CD8-positive, alpha-beta memory T cell (primary cell): ENCODE results near the gene IL21R. TPM values are rescaled to one million over a fixed set of nuclear protein-coding genes. Genes with fewer than 3 reads are reported as not detected.

Experiments used
- CTCF ChIA-PET: fragments of 350-600 bp; sonication (Branson Sonifier 250); formaldehyde crosslinking; loops from one replicate; lab custom pipeline; 2021; ENCODE audit warnings: antibody characterized with exemption; lab: Charles Lee
- POLR2A ChIA-PET: fragments of 350-600 bp; sonication (Branson Sonifier 250); formaldehyde crosslinking; loops from one replicate; lab custom pipeline; 2021; ENCODE audit warnings: antibody characterized with exemption; lab: Charles Lee
- DNase-seq, 5 donors: peaks; one replicate each; pipeline versions ENCODE4 v3.0.0 to v3.0.0-alpha.2; 2020 to 2022; ENCODE audit warnings: mixed read lengths in 1 of 5
- H3K27ac ChIP-seq: one replicate; pipeline ENCODE4 v1.7.0; 2013; ENCODE audit warnings: low read depth, mild to moderate bottlenecking, low read length, moderate library complexity
- H3K27me3 ChIP-seq: 2 replicates; pipeline ENCODE4 v1.7.0; 2013; ENCODE audit warnings: low read length, mild to moderate bottlenecking; ENCODE audit not compliant: insufficient read depth, poor library complexity, severe bottlenecking
- H3K36me3 ChIP-seq: 2 replicates; pipeline ENCODE4 v1.7.0; 2013; ENCODE audit warnings: mild to moderate bottlenecking, low read length, moderate library complexity; ENCODE audit not compliant: insufficient read depth
- H3K4me1 ChIP-seq: 2 replicates; pipeline ENCODE4 v1.7.0; 2013; ENCODE audit warnings: mild to moderate bottlenecking, low read length, moderate library complexity; ENCODE audit not compliant: insufficient read depth
- H3K4me3 ChIP-seq: 2 replicates; pipeline ENCODE4 v1.7.0; 2013; ENCODE audit warnings: mild to moderate bottlenecking, low read length
- H3K9me3 ChIP-seq: 2 replicates; pipeline ENCODE4 v1.7.0; 2013; ENCODE audit warnings: mild to moderate bottlenecking, low read length
- H3K27ac Mint-ChIP-seq, 8 donors: one replicate each; pipeline ENCODE4 v1.8.0; 2020 to 2021; ENCODE audit warnings: mixed read lengths in 8 of 8, mild to moderate bottlenecking in 6 of 8, inconsistent platforms in 3 of 8, moderate library complexity in 3 of 8
- H3K27me3 Mint-ChIP-seq, 2 donors: one replicate each; pipeline ENCODE4 v1.8.0; 2020 to 2021; ENCODE audit warnings: mixed read lengths in 2 of 2, mild to moderate bottlenecking in 1 of 2, moderate library complexity in 1 of 2
- H3K36me3 Mint-ChIP-seq, 3 donors: one replicate each; pipeline ENCODE4 v1.8.0; 2020 to 2021; ENCODE audit warnings: mixed read lengths in 3 of 3, inconsistent platforms in 1 of 3, mild to moderate bottlenecking in 1 of 3
- H3K4me1 Mint-ChIP-seq, 3 donors: one replicate each; pipeline ENCODE4 v1.8.0; 2020 to 2021; ENCODE audit warnings: mixed read lengths in 3 of 3, inconsistent platforms in 1 of 3, mild to moderate bottlenecking in 1 of 3
- H3K4me3 Mint-ChIP-seq, 7 donors: one replicate each; pipeline ENCODE4 v1.8.0; 2020 to 2021; ENCODE audit warnings: mixed read lengths in 7 of 7, mild to moderate bottlenecking in 6 of 7, moderate library complexity in 4 of 7, inconsistent platforms in 2 of 7
- H3K9me3 Mint-ChIP-seq, 5 donors: one replicate each; pipeline ENCODE4 v1.8.0; 2020 to 2022; ENCODE audit warnings: mixed read lengths in 5 of 5, mild to moderate bottlenecking in 3 of 5, moderate library complexity in 2 of 5, inconsistent platforms in 1 of 5
- polyA plus RNA-seq: library from polyadenylated mRNA; unstranded; fragments of 300-500 nt; fragmentation: Illumina TruSeq; gene quantifications from one replicate; pipeline ENCODE4 v1.2.3, GENCODE V29; 2021
- total RNA-seq, 2 experiments: library from RNA; stranded (reverse); gene quantifications; one replicate each; pipeline ENCODE4 v1.2.3, GENCODE V29; 2021

The IL21R gene
- total and polyA plus RNA-seq, 3 experiments from 2014 or later: 53.7 to 84.5 (median 80.5) TPM

DNA sequence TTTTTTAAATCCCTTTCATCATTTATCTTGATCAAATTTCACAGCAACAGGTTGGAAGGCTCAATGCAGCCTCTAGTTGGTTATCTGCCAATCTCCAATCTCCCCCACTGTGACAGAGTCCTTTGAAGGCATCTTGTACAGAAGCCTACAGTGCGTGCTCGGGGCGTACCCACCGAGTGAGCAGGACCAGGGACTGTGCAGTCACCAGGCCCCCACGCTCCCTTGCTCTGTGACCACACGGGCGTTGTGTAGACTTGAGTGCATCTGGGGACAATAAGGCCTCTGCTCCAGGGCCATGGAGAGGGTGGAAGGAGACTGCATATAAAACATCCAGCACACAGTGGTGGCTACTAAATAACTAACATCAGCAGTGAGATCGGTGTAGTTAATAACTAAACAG, 84.4 kb downstream of the IL21R start:
- H3K4me3 ChIP-seq: no peak overlapping the region
- no peak for DNase-seq
- peak overlapping the region in 1 of 8 donors; percentile 85 for H3K27ac Mint-ChIP-seq
- no peaks in the 10 kb centered on the region for H3K27me3 Mint-ChIP-seq
- H3K4me1 ChIP-seq: no peaks in the 10 kb centered on the region
- no peaks in the 10 kb centered on the region for H3K9me3 ChIP-seq
- H3K9me3 Mint-ChIP-seq: no peaks in the 10 kb centered on the region
- H3K27me3 ChIP-seq: no peaks in the 10 kb centered on the region
- H3K36me3 Mint-ChIP-seq: peaks cover 26 to 97% (median 44%) of the 10 kb centered on the region in 3 donors
- H3K4me1 Mint-ChIP-seq: no peaks in the 10 kb centered on the region
- H3K27ac ChIP-seq: no peak overlapping the region
- POLR2A ChIA-PET: no interaction called here
- peaks cover 65% of the 10 kb centered on the region for H3K36me3 ChIP-seq
- CTCF ChIA-PET: no interaction called here
- H3K4me3 Mint-ChIP-seq: no peak overlapping the region

- H3K27me3 ChIP-seq: no peaks in the 10 kb centered on the region
- peaks cover 2 to 3% (median 2%) of the 10 kb centered on the region in 3 donors for H3K4me1 Mint-ChIP-seq
- H3K4me3 Mint-ChIP-seq: no peak overlapping the region
- H3K9me3 ChIP-seq: no peaks in the 10 kb centered on the region
- CTCF ChIA-PET: no interaction called here
- H3K36me3 Mint-ChIP-seq: peaks cover 24 to 97% (median 46%) of the 10 kb centered on the region in 3 donors
- no peaks in the 10 kb centered on the region for H3K27me3 Mint-ChIP-seq
- no peak overlapping the region for H3K4me3 ChIP-seq
- peaks cover 65% of the 10 kb centered on the region for H3K36me3 ChIP-seq
- no peaks in the 10 kb centered on the region for H3K9me3 Mint-ChIP-seq
- H3K27ac Mint-ChIP-seq: peak overlapping the region in 1 of 8 donors; percentile 85
- no peak overlapping the region for H3K27ac ChIP-seq
- DNase-seq: no peak
- no peaks in the 10 kb centered on the region for H3K4me1 ChIP-seq
- POLR2A ChIA-PET: no interaction called here
Measured at GRCh38 chr16:27486760-27487159, 84.8 kb downstream of the IL21R start.

DNA sequence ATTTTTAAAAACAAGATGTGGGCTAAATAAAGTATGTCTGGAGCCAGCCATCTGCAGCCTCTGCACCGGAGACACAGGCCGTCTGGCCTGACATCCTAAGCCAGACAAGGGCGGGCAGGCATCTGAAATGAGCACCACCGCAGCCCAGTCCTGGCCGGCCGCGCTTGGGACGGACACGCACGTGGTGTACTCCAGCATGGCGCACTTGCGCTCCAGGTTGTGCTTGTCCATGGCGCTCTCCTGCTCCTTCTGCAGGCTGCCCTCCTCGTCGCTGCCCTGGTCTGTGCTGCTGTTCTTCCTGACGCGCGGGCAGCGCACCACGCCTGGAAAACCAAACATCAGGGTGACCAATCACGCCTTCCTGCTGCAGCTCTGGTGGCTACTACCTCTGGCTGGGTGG, 87.4 kb downstream of the IL21R start:
- H3K36me3 ChIP-seq: peaks cover 44% of the 10 kb centered on the region
- H3K27me3 ChIP-seq: no peaks in the 10 kb centered on the region
- H3K27ac ChIP-seq: no peak overlapping the region
- Mint-ChIP-seq H3K27me3 (no peaks in the 10 kb centered on the region), H3K4me3 (no peak overlapping the region), H3K9me3 (no peaks in the 10 kb centered on the region), H3K4me1 (peaks cover 4 to 6% (median 5%) of the 10 kb centered on the region in 3 donors), H3K36me3 (peaks cover 19 to 95% (median 41%) of the 10 kb centered on the region in 3 donors), H3K27ac (peak overlapping the region in 2 of 8 donors; percentile 17 to 71)
- H3K9me3 ChIP-seq: no peaks in the 10 kb centered on the region
- no peak overlapping the region for H3K4me3 ChIP-seq
- no peaks in the 10 kb centered on the region for H3K4me1 ChIP-seq
- CTCF ChIA-PET: no interaction called here
- POLR2A ChIA-PET: no interaction called here
- DNase-seq: no peak

- POLR2A ChIA-PET: no interaction called here
Measured at GRCh38 chr16:27489906-27490305, 87.9 kb downstream of the IL21R start.

DNA sequence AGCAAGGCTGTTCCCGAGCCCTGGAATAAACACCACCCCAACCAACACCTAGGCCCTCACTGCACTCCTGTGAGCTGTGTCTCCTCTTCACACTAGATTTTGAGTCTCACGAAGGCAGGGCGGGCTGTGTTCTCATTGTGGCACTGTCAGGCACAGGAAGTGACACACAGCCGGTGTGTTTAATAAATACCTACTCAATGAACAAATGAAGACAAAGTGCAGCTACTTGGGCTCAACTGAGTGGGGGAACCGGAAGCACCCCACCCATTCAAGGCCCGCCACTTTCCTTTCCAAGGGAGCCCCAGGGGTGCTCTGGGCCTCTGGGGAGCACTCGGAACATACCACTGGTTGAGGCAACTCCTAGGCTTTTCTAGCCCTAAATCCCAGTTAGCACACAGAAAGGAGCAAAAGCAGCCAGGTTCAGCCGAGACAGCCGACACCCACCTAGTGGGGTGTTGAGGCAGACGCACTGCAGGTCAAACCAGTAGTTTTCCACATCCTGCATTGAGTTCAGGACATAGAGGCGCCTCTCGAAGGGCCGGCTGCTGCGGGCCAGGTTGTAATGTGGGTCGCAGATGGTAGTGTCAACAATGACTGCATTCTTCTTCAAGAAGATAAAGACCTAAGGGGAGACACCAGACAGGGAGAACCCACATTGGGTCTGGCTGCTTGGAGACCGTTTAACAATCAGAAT, 90.1 kb downstream of the IL21R start:
- Histone ChIP-seq H3K4me1 (no peaks in the 10 kb centered on the region), H3K27ac (no peak overlapping the region), H3K9me3 (no peaks in the 10 kb centered on the region), H3K27me3 (no peaks in the 10 kb centered on the region), H3K4me3 (no peak overlapping the region), H3K36me3 (peaks cover 37% of the 10 kb centered on the region)
- ChIA-PET CTCF (no interaction called here), POLR2A (no interaction called here)
- Mint-ChIP-seq H3K4me3 (peak overlapping the region in 4 of 7 donors; percentile 23 to 84 (median 32)), H3K9me3 (no peaks in the 10 kb centered on the region), H3K36me3 (peaks cover 12 to 94% (median 37%) of the 10 kb centered on the region in 3 donors), H3K4me1 (peaks cover 4 to 6% (median 5%) of the 10 kb centered on the region in 3 donors), H3K27me3 (no peaks in the 10 kb centered on the region), H3K27ac (peak overlapping the region; percentile 51 to 99 (median 88))
- peak in 1 of 5 donors; percentile 7 for DNase-seq

More at GRCh38 chr16:27489906-27490305, 87.9 kb downstream of the IL21R start:
- H3K9me3 ChIP-seq: no peaks in the 10 kb centered on the region
- CTCF ChIA-PET: interaction anchor here (1.1 kb wide), 1 partner anchor 26 kb away, joined by 4 read pairs; no protein-coding TSS in a partner anchor
- no peak for DNase-seq
- H3K9me3 Mint-ChIP-seq: no peaks in the 10 kb centered on the region
- H3K27me3 Mint-ChIP-seq: no peaks in the 10 kb centered on the region
- H3K27ac ChIP-seq: no peak overlapping the region
- no peaks in the 10 kb centered on the region for H3K4me1 ChIP-seq
- peaks cover 46% of the 10 kb centered on the region for H3K36me3 ChIP-seq
- H3K4me1 Mint-ChIP-seq: peaks cover 4 to 6% (median 5%) of the 10 kb centered on the region in 3 donors
- H3K27ac Mint-ChIP-seq: peak overlapping the region in 2 of 8 donors; percentile 17 to 71
- H3K4me3 ChIP-seq: no peak overlapping the region
- no peak overlapping the region for H3K4me3 Mint-ChIP-seq
- no peaks in the 10 kb centered on the region for H3K27me3 ChIP-seq
- peaks cover 19 to 95% (median 41%) of the 10 kb centered on the region in 3 donors for H3K36me3 Mint-ChIP-seq

- no peaks in the 10 kb centered on the region for H3K9me3 ChIP-seq
- H3K27ac ChIP-seq: no peak overlapping the region
- POLR2A ChIA-PET: no interaction called here
- Mint-ChIP-seq H3K4me3 (peak overlapping the region in 2 of 7 donors; percentile 18 to 19), H3K4me1 (peaks cover 4 to 6% (median 5%) of the 10 kb centered on the region in 3 donors), H3K36me3 (peaks cover 10 to 96% (median 35%) of the 10 kb centered on the region in 3 donors), H3K9me3 (no peaks in the 10 kb centered on the region), H3K27me3 (no peaks in the 10 kb centered on the region), H3K27ac (peak overlapping the region in 7 of 8 donors; percentile 51 to 94 (median 80))
- H3K4me3 ChIP-seq: no peak overlapping the region
- H3K4me1 ChIP-seq: no peaks in the 10 kb centered on the region
- H3K36me3 ChIP-seq: peaks cover 38% of the 10 kb centered on the region
- no peaks in the 10 kb centered on the region for H3K27me3 ChIP-seq
- CTCF ChIA-PET: no interaction called here
- no peak for DNase-seq
Measured at GRCh38 chr16:27492588-27492979, 90.6 kb downstream of the IL21R start.

DNA sequence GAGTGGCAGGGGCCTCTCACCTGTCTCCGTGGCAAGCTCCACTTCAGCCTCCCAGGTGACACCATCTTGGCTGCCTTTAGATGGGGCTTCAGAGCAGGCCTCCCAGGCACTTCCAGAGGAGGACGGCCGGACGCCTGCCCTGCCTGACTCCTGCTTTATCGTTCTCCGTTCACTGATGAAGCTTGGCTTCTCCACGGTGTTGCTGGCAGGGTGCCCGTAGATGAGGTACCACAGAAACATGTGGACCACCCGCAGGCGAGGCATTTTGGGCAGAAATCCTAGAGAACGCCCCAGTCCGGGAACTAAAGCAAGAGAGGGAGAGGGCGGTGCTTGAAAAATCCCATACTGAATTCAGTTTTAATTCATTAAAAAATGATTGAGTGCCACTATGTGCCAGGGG, 93.2 kb downstream of the IL21R start:
- ChIA-PET CTCF (no interaction called here), POLR2A (no interaction called here)
- peaks cover 3 to 97% (median 35%) of the 10 kb centered on the region in 3 donors for H3K36me3 Mint-ChIP-seq
- H3K4me3 Mint-ChIP-seq: no peak overlapping the region
- Histone ChIP-seq H3K9me3 (no peaks in the 10 kb centered on the region), H3K4me3 (no peak overlapping the region), H3K27me3 (no peaks in the 10 kb centered on the region), H3K4me1 (no peaks in the 10 kb centered on the region), H3K27ac (no peak overlapping the region), H3K36me3 (peaks cover 44% of the 10 kb centered on the region)
- H3K27ac Mint-ChIP-seq: peak overlapping the region in 1 of 8 donors; percentile 86
- DNase-seq: no peak
- peaks cover 4 to 6% (median 5%) of the 10 kb centered on the region in 3 donors for H3K4me1 Mint-ChIP-seq
- no peaks in the 10 kb centered on the region for H3K9me3 Mint-ChIP-seq
- no peaks in the 10 kb centered on the region for H3K27me3 Mint-ChIP-seq

GRCh38 chr16:27498031-27498825, 96.3 kb downstream of the IL21R start:
- ChIA-PET POLR2A (no interaction called here), CTCF (no interaction called here)
- Mint-ChIP-seq H3K4me3 (no peak overlapping the region), H3K4me1 (no peaks in the 10 kb centered on the region), H3K27me3 (no peaks in the 10 kb centered on the region), H3K9me3 (no peaks in the 10 kb centered on the region), H3K27ac (peak overlapping the region in 5 of 8 donors; percentile 13 to 64 (median 57)), H3K36me3 (peaks cover 0 to 97% (median 43%) of the 10 kb centered on the region in 3 donors)
- no peaks in the 10 kb centered on the region for H3K27me3 ChIP-seq
- no peaks in the 10 kb centered on the region for H3K4me1 ChIP-seq
- no peaks in the 10 kb centered on the region for H3K9me3 ChIP-seq
- no peak overlapping the region for H3K4me3 ChIP-seq
- no peak overlapping the region for H3K27ac ChIP-seq
- peaks cover 58% of the 10 kb centered on the region for H3K36me3 ChIP-seq
- no peak for DNase-seq
